Measurements from ENCODE around the gene PXMP2. TPM values are rescaled to one million over a fixed set of nuclear protein-coding genes. Genes with fewer than 3 reads are reported as not detected.

Gene PXMP2
- total RNA-seq, 2 experiments from 2014 or later: 58.1 to 103 TPM

GRCh38 chr12:132640936-132641335 lies 46.5 kb upstream of the PXMP2 start:
- ChIA-PET POLR2A (interaction anchor here (0.5 kb wide), 1 partner anchor 28 kb away, joined by 3 read pairs; no protein-coding TSS in a partner anchor), CTCF (ENCODE audit: unreplicated experiment) (interaction anchor here (0.7 kb wide), 1 partner anchor 11 kb away, joined by 3 read pairs; no protein-coding TSS in a partner anchor)
- Histone ChIP-seq H4K20me1 (ENCODE audit: insufficient read depth, low read length) (no peaks in the 10 kb centered on the region), H3K4me1 (ENCODE audit: insufficient read depth, low read length, poor library complexity, severe bottlenecking) (peaks cover 11% of the 10 kb centered on the region), H3K4me3 (ENCODE audit: low read depth, low read length, poor library complexity, severe bottlenecking) (no peak overlapping the region), H3K79me2 (ENCODE audit: insufficient read depth, low read depth, low read length) (no peaks in the 10 kb centered on the region), H3K36me3 (ENCODE audit: insufficient read depth, low read length) (peaks cover 90% of the 10 kb centered on the region), H3K9me2 (ENCODE audit: insufficient read depth, low read length) (no peaks in the 10 kb centered on the region), H3K4me2 (ENCODE audit: low read length) (no peak overlapping the region), H3K27ac (ENCODE audit: low read depth, low read length, poor library complexity, severe bottlenecking) (no peak overlapping the region), H2AFZ (ENCODE audit: low read length) (no peak overlapping the region), H3K9me3 (ENCODE audit: low read length) (no peaks in the 10 kb centered on the region)
- TF ChIP-seq CTCF (conservative IDR thresholded peaks at IDR 0.05; ENCODE audit: low read length): no peak
- no peak for TF ChIP-seq EZH2phosphoT487 (IDR thresholded peaks at IDR 0.05; ENCODE audit: borderline replicate concordance, low read depth, low read length)
- no TSS peak for BruUV-seq (replicated peaks)
- DNase-seq (ENCODE audit: low spot score): no peak
- intact Hi-C loops (cut with micrococcal nuclease; ENCODE audit: unreplicated experiment): no loop called here

GRCh38 chr12:132641811-132642650 lies 45.4 kb upstream of the PXMP2 start:
- no peaks in the 10 kb centered on the region for H3K9me3 ChIP-seq (ENCODE audit: low read length)
- no peak for DNase-seq (ENCODE audit: low spot score)
- H3K9me2 ChIP-seq (ENCODE audit: insufficient read depth, low read length): no peaks in the 10 kb centered on the region
- no peak for TF ChIP-seq EZH2phosphoT487 (IDR thresholded peaks at IDR 0.05; ENCODE audit: borderline replicate concordance, low read depth, low read length)
- no peak for TF ChIP-seq CTCF (conservative IDR thresholded peaks at IDR 0.05; ENCODE audit: low read length)
- H2AFZ ChIP-seq (ENCODE audit: low read length): no peak overlapping the region
- H3K79me2 ChIP-seq (ENCODE audit: insufficient read depth, low read depth, low read length): no peaks in the 10 kb centered on the region
- no peak overlapping the region for H3K27ac ChIP-seq (ENCODE audit: low read depth, low read length, poor library complexity, severe bottlenecking)
- H3K4me3 ChIP-seq (ENCODE audit: low read depth, low read length, poor library complexity, severe bottlenecking): no peak overlapping the region
- no peaks in the 10 kb centered on the region for H4K20me1 ChIP-seq (ENCODE audit: insufficient read depth, low read length)
- H3K4me1 ChIP-seq (ENCODE audit: insufficient read depth, low read length, poor library complexity, severe bottlenecking): peaks cover 8% of the 10 kb centered on the region
- intact Hi-C loops (cut with micrococcal nuclease; ENCODE audit: unreplicated experiment): no loop called here
- peaks cover 88% of the 10 kb centered on the region for H3K36me3 ChIP-seq (ENCODE audit: insufficient read depth, low read length)
- TSS peak; percentile 18 for BruUV-seq (replicated peaks)
- ChIA-PET CTCF (ENCODE audit: unreplicated experiment) (no interaction called here), POLR2A (no interaction called here)
- H3K4me2 ChIP-seq (ENCODE audit: low read length): no peak overlapping the region
